ENCODE data around the gene ZDHHC14. TPM values are rescaled to one million over a fixed set of nuclear protein-coding genes. Genes with fewer than 3 reads are reported as not detected.

ZDHHC14 gene
- total RNA-seq, 4 donors from 2014 or later = 6.2 to 20.6 (median 15.1) TPM

DNA sequence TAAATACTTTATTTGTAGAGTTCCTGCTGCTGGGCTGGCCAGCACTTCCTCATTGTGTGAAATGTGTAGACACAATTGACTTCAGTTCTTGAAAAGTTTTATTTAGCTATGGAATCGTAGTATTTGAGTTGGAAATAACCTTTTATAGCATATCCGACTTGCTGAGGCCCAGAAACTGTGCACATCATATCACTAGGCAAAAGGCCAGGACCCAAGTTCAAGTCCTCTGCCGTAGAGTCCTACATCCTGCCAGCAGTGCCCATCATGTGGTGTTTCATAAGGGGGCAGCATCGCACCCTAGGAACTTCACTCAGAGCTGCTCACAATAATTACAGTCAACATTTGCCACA, 234.4 kb downstream of the ZDHHC14 start:
- no peak overlapping the region for H3K27ac ChIP-seq
- TF ChIP-seq, protein P1, sequence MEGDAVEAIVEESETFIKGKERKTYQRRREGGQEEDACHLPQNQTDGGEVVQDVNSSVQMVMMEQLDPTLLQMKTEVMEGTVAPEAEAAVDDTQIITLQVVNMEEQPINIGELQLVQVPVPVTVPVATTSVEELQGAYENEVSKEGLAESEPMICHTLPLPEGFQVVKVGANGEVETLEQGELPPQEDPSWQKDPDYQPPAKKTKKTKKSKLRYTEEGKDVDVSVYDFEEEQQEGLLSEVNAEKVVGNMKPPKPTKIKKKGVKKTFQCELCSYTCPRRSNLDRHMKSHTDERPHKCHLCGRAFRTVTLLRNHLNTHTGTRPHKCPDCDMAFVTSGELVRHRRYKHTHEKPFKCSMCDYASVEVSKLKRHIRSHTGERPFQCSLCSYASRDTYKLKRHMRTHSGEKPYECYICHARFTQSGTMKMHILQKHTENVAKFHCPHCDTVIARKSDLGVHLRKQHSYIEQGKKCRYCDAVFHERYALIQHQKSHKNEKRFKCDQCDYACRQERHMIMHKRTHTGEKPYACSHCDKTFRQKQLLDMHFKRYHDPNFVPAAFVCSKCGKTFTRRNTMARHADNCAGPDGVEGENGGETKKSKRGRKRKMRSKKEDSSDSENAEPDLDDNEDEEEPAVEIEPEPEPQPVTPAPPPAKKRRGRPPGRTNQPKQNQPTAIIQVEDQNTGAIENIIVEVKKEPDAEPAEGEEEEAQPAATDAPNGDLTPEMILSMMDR (IDR thresholded peaks at IDR 0.05) = no peak
- TF ChIP-seq POLR2A (IDR thresholded peaks at IDR 0.05) = no peak
- no peaks in the 10 kb centered on the region for H3K36me3 ChIP-seq
- WGBS, 2 donors = 84% methylated on average over 4 of the region's 4 CpGs
- peaks cover 0 to 5% of the 10 kb centered on the region in 2 donors for H3K4me1 ChIP-seq
- intact Hi-C loops (cut with DNase I) = no loop called here
- H3K4me3 ChIP-seq (replicated peaks in 1 of 3) = no peak overlapping the region
- H3K27me3 ChIP-seq = no peaks in the 10 kb centered on the region
- no peak for DNase-seq
- no peaks in the 10 kb centered on the region for H3K9me3 ChIP-seq

GRCh38 chr6:157615951-157616350, 235.0 kb downstream of the ZDHHC14 start:
- no peak for DNase-seq
- Histone ChIP-seq H3K27me3 (no peaks in the 10 kb centered on the region), H3K27ac (no peak overlapping the region), H3K4me3 (replicated peaks in 1 of 3) (no peak overlapping the region), H3K4me1 (peaks cover 0 to 5% of the 10 kb centered on the region in 2 donors), H3K36me3 (no peaks in the 10 kb centered on the region), H3K9me3 (no peaks in the 10 kb centered on the region)
- WGBS, 2 donors = 94 to 100% methylated on average over 4 of the region's 4 CpGs
- intact Hi-C loops (cut with DNase I) = no loop called here
- no peak for TF ChIP-seq POLR2A (IDR thresholded peaks at IDR 0.05)
- TF ChIP-seq, protein P1 (IDR thresholded peaks at IDR 0.05) = no peak

DNA sequence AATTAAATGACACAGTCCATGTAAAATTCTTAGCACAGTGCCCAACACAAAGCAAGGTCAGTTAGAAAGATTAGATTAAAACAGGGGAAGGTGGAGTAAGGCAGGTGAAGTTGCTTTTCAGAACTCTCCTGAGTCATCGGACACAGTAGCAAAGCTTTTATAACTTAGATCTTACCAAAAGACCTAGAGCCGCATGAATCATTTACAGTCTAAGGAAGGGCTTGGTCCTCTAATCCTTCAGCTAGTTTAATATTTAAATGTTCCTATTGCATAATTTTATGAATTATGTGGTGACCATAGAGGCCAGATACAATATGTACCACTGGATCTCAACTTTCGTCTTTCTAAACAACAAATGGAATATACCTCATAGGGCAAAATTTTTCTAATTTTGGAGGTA, 240.0 kb downstream of the ZDHHC14 start:
- TF ChIP-seq POLR2A (IDR thresholded peaks at IDR 0.05) = no peak
- TF ChIP-seq, protein P1 (IDR thresholded peaks at IDR 0.05) = no peak
- Histone ChIP-seq H3K36me3 (no peaks in the 10 kb centered on the region), H3K27me3 (no peaks in the 10 kb centered on the region), H3K4me3 (replicated peaks in 1 of 3) (no peak overlapping the region), H3K4me1 (no peaks in the 10 kb centered on the region), H3K27ac (no peak overlapping the region), H3K9me3 (no peaks in the 10 kb centered on the region)
- 90 to 94% methylated on average over 3 of the region's 3 CpGs for WGBS, 2 donors
- intact Hi-C loops (cut with DNase I) = no loop called here
- no peak for DNase-seq

DNA sequence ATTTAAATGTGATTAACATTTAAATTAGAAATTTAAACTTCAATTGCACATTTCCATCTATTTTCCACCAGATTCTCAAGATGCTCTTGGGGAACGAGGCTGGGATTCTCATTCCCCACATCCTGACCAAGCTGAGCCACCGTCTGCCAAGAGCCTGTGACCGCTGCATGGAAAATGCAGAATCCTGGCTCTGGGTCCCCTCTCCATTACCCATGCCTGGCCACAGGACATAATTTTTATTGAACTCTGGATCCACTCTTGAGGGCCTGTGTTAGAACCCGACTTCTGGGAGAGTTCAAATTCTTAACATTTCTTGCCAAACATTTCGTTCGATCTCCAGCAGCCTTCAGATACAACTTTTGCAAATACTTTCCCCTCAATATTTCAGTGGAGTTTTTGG, 240.4 kb downstream of the ZDHHC14 start:
- Histone ChIP-seq H3K9me3 (no peaks in the 10 kb centered on the region), H3K4me3 (replicated peaks in 1 of 3) (no peak overlapping the region), H3K27me3 (no peaks in the 10 kb centered on the region), H3K36me3 (no peaks in the 10 kb centered on the region), H3K4me1 (no peaks in the 10 kb centered on the region), H3K27ac (no peak overlapping the region)
- WGBS, 2 donors = 70 to 84% methylated on average over 6 of the region's 6 CpGs
- no peak for DNase-seq
- TF ChIP-seq, protein P1 (IDR thresholded peaks at IDR 0.05) = no peak
- TF ChIP-seq POLR2A (IDR thresholded peaks at IDR 0.05) = no peak
- intact Hi-C loops (cut with DNase I) = no loop called here

DNA sequence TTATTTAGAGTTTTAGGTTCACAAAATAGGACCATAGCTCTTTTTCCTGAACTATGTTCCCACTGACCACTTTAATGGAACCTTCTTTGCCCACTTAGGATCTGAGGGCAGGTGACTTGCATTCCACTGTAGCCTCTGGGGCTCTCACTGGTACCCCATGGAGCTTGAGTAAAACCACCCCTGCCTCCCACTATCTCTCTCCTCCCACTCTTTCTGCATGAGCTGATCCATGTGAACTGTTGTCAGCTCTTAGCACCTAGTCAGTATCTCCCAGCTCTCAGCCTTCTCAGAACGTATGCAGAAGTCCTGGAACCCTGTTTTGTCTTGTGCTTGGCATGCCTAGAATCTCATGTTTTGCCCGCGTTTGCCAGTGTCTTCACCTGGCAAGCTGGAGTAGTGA, 241.4 kb downstream of the ZDHHC14 start:
- H3K4me3 ChIP-seq (replicated peaks in 1 of 3) = no peak overlapping the region
- intact Hi-C loops (cut with DNase I) = no loop called here

More for the DNA sequence above, 241.4 kb downstream of the ZDHHC14 start:
- 98% methylated on average over 3 of the region's 3 CpGs for WGBS, 2 donors
- Histone ChIP-seq H3K27ac (no peak overlapping the region), H3K36me3 (no peaks in the 10 kb centered on the region), H3K9me3 (no peaks in the 10 kb centered on the region), H3K27me3 (no peaks in the 10 kb centered on the region), H3K4me1 (no peaks in the 10 kb centered on the region)
- DNase-seq = no peak
- TF ChIP-seq POLR2A (IDR thresholded peaks at IDR 0.05) = no peak
- TF ChIP-seq, protein P1 (IDR thresholded peaks at IDR 0.05) = no peak

Data from thyroid gland (tissue), 4 donors.